Prostate gland (tissue), 2 donors: ENCODE measurements around the gene HMGCS2.

Source experiments
- POLR2A ChIP-seq: fragments of 450-650 bp; IDR thresholded peaks from one replicate; pipeline ENCODE4 v1.6.1; 2016; ENCODE audit warnings: antibody characterized with exemption, mild to moderate bottlenecking
- POLR2AphosphoS5 ChIP-seq: sonication (generic); formaldehyde crosslinking; IDR thresholded peaks from one replicate; pipeline ENCODE4 v1.6.1; 2017; ENCODE audit warnings: antibody characterized with exemption
- TF ChIP-seq, protein P1 (sequence below), 4 experiments: fragments of 200-600 bp in 2 of 4; fragments of 450-650 bp in 2 of 4; sonication (generic) in 2 of 4; IDR thresholded peaks; 1 replicate in 3 of 4; 2 replicates in 1 of 4; pipeline ENCODE4 v1.5.1; 2016 to 2019; ENCODE audit warnings: antibody characterized with exemption in 4 of 4, mild to moderate bottlenecking in 2 of 4, moderate library complexity in 2 of 4

DNA sequence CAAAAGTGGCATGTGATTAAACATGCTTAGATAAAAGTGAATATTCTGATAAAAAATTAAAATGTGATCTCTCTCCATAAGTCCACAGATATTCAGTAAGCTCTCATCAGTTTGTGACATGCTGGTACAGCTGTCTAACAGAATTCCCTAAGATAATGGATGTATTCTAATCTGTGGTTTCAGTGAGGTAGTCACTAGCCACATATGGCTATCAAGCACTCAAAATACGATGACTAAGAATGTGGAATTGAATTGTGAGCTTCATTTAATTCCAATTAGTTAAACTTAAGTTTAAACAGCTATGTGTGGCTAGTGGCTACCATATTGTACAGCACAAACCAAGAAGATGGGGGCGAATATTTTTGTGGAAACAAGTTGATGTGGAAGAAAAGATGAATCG lies 46.7 kb upstream of the HMGCS2 start:
- TF ChIP-seq, protein P1, sequence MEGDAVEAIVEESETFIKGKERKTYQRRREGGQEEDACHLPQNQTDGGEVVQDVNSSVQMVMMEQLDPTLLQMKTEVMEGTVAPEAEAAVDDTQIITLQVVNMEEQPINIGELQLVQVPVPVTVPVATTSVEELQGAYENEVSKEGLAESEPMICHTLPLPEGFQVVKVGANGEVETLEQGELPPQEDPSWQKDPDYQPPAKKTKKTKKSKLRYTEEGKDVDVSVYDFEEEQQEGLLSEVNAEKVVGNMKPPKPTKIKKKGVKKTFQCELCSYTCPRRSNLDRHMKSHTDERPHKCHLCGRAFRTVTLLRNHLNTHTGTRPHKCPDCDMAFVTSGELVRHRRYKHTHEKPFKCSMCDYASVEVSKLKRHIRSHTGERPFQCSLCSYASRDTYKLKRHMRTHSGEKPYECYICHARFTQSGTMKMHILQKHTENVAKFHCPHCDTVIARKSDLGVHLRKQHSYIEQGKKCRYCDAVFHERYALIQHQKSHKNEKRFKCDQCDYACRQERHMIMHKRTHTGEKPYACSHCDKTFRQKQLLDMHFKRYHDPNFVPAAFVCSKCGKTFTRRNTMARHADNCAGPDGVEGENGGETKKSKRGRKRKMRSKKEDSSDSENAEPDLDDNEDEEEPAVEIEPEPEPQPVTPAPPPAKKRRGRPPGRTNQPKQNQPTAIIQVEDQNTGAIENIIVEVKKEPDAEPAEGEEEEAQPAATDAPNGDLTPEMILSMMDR (IDR thresholded peaks at IDR 0.05) = no peak
- TF ChIP-seq POLR2A (no peak), POLR2AphosphoS5 (no peak)
